AG04450 (cell line): ENCODE results near the gene PRMT5. TPM values are rescaled to one million over a fixed set of nuclear protein-coding genes. Genes with fewer than 3 reads are reported as not detected.
A peak's percentile ranks its signal among the peaks of the same experiment; 100 is the strongest.
"Not testable (repeated sequence)": the region's sequence is repeated elsewhere in the genome, so short reads cannot be mapped to it uniquely, and the experiment has no call there.

ENCODE experiments used
- CTCF ChIA-PET: fragments of 300-600, 350-600 bp; formaldehyde crosslinking; extraction: SDS; loops from one replicate; lab custom pipeline; 2022; ENCODE audit warnings: antibody characterized with exemption, inconsistent platforms; lab: Charles Lee
- POLR2A ChIA-PET: fragments of 350-600 bp; formaldehyde crosslinking; extraction: SDS; loops from one replicate; lab custom pipeline; 2021; ENCODE audit warnings: antibody characterized with exemption, inconsistent platforms; lab: Yijun Ruan, JAX
- DNase-seq: peaks from one replicate; pipeline ENCODE4 v3.0.0-alpha.2; 2011; ENCODE audit warnings: low read depth, low spot score
- H3K27ac ChIP-seq: one replicate; pipeline ENCODE4 v1.5.1; 2012; ENCODE audit warnings: low read depth, low read length, control low read depth
- H3K27me3 ChIP-seq: one replicate; pipeline ENCODE4 v1.6.0; 2012; ENCODE audit warnings: low read length; ENCODE audit not compliant: control insufficient read depth, insufficient read depth
- H3K4me3 ChIP-seq: 2 replicates; pipeline ENCODE4 v1.5.1; 2011; ENCODE audit warnings: mild to moderate bottlenecking, low read depth, low read length, control low read depth
- H3K9me3 ChIP-seq: 2 replicates; pipeline ENCODE4 v1.5.1; 2012; ENCODE audit warnings: low read length; ENCODE audit not compliant: control insufficient read depth, insufficient read depth
- polyA plus RNA-seq: library from polyadenylated mRNA; depleted of rRNA; stranded (reverse); fragments of >200 nt; gene quantifications from 2 replicates; pipeline ENCODE4 v1.2.3, GENCODE V29; 2011
- TF ChIP-seq, protein P1 (sequence below): IDR thresholded peaks from 2 replicates; pipeline ENCODE4 v1.5.1; 2011; ENCODE audit warnings: low read depth, low read length, control low read depth, inconsistent platforms

Gene PRMT5
- polyA plus RNA-seq, 1 experiment = 125 TPM

GRCh38 chr14:22915886-22916521, 13.2 kb downstream of the PRMT5 start:
- TF ChIP-seq, protein P1, sequence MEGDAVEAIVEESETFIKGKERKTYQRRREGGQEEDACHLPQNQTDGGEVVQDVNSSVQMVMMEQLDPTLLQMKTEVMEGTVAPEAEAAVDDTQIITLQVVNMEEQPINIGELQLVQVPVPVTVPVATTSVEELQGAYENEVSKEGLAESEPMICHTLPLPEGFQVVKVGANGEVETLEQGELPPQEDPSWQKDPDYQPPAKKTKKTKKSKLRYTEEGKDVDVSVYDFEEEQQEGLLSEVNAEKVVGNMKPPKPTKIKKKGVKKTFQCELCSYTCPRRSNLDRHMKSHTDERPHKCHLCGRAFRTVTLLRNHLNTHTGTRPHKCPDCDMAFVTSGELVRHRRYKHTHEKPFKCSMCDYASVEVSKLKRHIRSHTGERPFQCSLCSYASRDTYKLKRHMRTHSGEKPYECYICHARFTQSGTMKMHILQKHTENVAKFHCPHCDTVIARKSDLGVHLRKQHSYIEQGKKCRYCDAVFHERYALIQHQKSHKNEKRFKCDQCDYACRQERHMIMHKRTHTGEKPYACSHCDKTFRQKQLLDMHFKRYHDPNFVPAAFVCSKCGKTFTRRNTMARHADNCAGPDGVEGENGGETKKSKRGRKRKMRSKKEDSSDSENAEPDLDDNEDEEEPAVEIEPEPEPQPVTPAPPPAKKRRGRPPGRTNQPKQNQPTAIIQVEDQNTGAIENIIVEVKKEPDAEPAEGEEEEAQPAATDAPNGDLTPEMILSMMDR = no peak
- CTCF ChIA-PET = interaction anchor here (0.6 to 5.9 kb wide), 11 partner anchors 14 to 1327 kb away, joined by 3 to 36 read pairs (median 7); partner anchors contain the start of genes LRP10 and PRMT5
- POLR2A ChIA-PET = interaction anchor here (0.6 to 0.8 kb wide), 4 partner anchors 12 to 660 kb away, joined by 3 read pairs; partner anchors contain the start of genes AJUBA and PRMT5
- Histone ChIP-seq H3K27me3 (no peaks in the 10 kb centered on the region), H3K4me3 (no peak overlapping the region), H3K27ac (peak overlapping the region; percentile 31), H3K9me3 (no peaks in the 10 kb centered on the region)
- DNase-seq = no peak

- ChIA-PET POLR2A (interaction anchor here (0.9 kb wide), 1 partner anchor 14 kb away, joined by 3 read pairs; the partner anchor contains the start of gene PRMT5), CTCF (interaction anchor here (0.7 to 2.5 kb wide), 5 partner anchors 14 to 358 kb away, joined by 3 to 13 read pairs (median 8); partner anchors contain the start of gene LRP10)
- H3K9me3 ChIP-seq, H3K4me3 ChIP-seq, DNase-seq, H3K27me3 ChIP-seq, H3K27ac ChIP-seq: not testable (repeated sequence)
Measured at GRCh38 chr14:22914836-22915235, 14.3 kb downstream of the PRMT5 start.

GRCh38 chr14:22910916-22911315, 18.3 kb downstream of the PRMT5 start:
- H3K27ac ChIP-seq = no peak overlapping the region
- TF ChIP-seq, protein P1 = no peak
- H3K27me3 ChIP-seq = no peaks in the 10 kb centered on the region
- no peak for DNase-seq
- POLR2A ChIA-PET = no interaction called here
- H3K4me3 ChIP-seq = no peak overlapping the region
- no peaks in the 10 kb centered on the region for H3K9me3 ChIP-seq
- CTCF ChIA-PET = interaction anchor here (0.9 to 2.7 kb wide), 3 partner anchors 10 to 354 kb away, joined by 4 to 10 read pairs (median 4); no protein-coding TSS in a partner anchor

DNA sequence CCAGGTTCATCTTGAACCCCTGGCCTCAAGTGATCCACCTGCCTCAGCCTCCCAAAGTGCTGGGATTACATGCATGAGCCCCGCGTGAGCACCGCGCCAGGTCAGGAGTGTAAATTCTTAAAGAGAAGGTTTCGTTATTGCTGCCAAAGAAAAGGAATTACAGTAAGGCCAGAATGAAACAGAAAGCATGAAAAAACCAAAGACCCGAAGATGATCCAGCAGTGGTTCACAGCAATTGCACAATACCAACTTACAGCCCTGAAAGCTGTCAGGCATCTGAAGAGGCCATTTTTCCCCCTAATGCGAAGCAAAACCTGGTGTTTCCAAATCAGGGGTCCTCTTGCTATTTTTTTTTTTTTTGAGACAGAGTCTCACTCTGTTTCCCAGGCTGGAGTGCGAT, 20.6 kb downstream of the PRMT5 start:
- no peak overlapping the region for H3K27ac ChIP-seq
- no peaks in the 10 kb centered on the region for H3K27me3 ChIP-seq
- POLR2A ChIA-PET = interaction anchor here (0.6 kb wide), 1 partner anchor 294 kb away, joined by 9 read pairs; no protein-coding TSS in a partner anchor
- H3K9me3 ChIP-seq = no peaks in the 10 kb centered on the region
- TF ChIP-seq, protein P1 = no peak
- H3K4me3 ChIP-seq = no peak overlapping the region
- no peak for DNase-seq
- CTCF ChIA-PET = interaction anchor here (0.6 to 1.3 kb wide), 2 partner anchors 67 to 352 kb away, joined by 5 to 6 read pairs; no protein-coding TSS in a partner anchor

- H3K9me3 ChIP-seq = no peaks in the 10 kb centered on the region
- ChIA-PET CTCF (interaction anchor here (1.1 to 1.7 kb wide), 3 partner anchors 23 to 351 kb away, joined by 3 to 7 read pairs (median 6); no protein-coding TSS in a partner anchor), POLR2A (no interaction called here)
Measured at GRCh38 chr14:22907429-22907828, 21.7 kb downstream of the PRMT5 start.

More at GRCh38 chr14:22907429-22907828, 21.7 kb downstream of the PRMT5 start:
- DNase-seq = no peak
- Histone ChIP-seq H3K4me3 (no peak overlapping the region), H3K27ac (no peak overlapping the region), H3K27me3 (no peaks in the 10 kb centered on the region)
- TF ChIP-seq, protein P1 = no peak
